ENCODE data around the gene PRUNE2.
A peak's percentile ranks its signal among the peaks of the same experiment; 100 is the strongest.
"Not testable (repeated sequence)": the region's sequence is repeated elsewhere in the genome, so short reads cannot be mapped to it uniquely, and the experiment has no call there.

Gene PRUNE2

GRCh38 chr9:76868897-76869296 is 37.0 kb downstream of the PRUNE2 start:
- no peak overlapping the region; the same call in 1 of the 2 replicates for H3K27ac ChIP-seq
- TF ChIP-seq CTCF (conservative IDR thresholded peaks at IDR 0.05) = no peak

- TF ChIP-seq CTCF (conservative IDR thresholded peaks at IDR 0.05) = no peak
- no peak overlapping the region for H3K27ac ChIP-seq
Observed at GRCh38 chr9:76866689-76867088, 39.2 kb downstream of the PRUNE2 start.

- no peak for TF ChIP-seq CTCF (conservative IDR thresholded peaks at IDR 0.05)
- no peak overlapping the region for H3K27ac ChIP-seq
Observed at GRCh38 chr9:76863832-76864231, 42.1 kb downstream of the PRUNE2 start.

- no peak for TF ChIP-seq CTCF (conservative IDR thresholded peaks at IDR 0.05)
- no peak overlapping the region for H3K27ac ChIP-seq
Observed at GRCh38 chr9:76859860-76860259, 46.1 kb downstream of the PRUNE2 start.

- H3K27ac ChIP-seq = not testable (repeated sequence)
Observed at GRCh38 chr9:76858248-76858647, 47.7 kb downstream of the PRUNE2 start.

GRCh38 chr9:76856016-76856415 is 49.9 kb downstream of the PRUNE2 start:
- no peak for TF ChIP-seq CTCF (conservative IDR thresholded peaks at IDR 0.05)
- no peak overlapping the region for H3K27ac ChIP-seq

GRCh38 chr9:76855015-76855414 is 50.9 kb downstream of the PRUNE2 start:
- no peak overlapping the region for H3K27ac ChIP-seq
- no peak for TF ChIP-seq CTCF (conservative IDR thresholded peaks at IDR 0.05)

GRCh38 chr9:76852026-76852425 is 53.9 kb downstream of the PRUNE2 start:
- TF ChIP-seq CTCF (conservative IDR thresholded peaks at IDR 0.05) = no peak

More at GRCh38 chr9:76852026-76852425, 53.9 kb downstream of the PRUNE2 start:
- H3K27ac ChIP-seq = peak overlapping the region; percentile 28

Measured in VCaP (cell line).